Panc1 (cell line): ENCODE results near the gene GAR1.

Experiments used
- TCF7L2 ChIP-seq: IDR thresholded peaks from 2 replicates; pipeline ENCODE4 v1.6.1; 2011; ENCODE audit warnings: mild to moderate bottlenecking, low read depth, low read length, inconsistent platforms
- TF ChIP-seq, protein P1 (sequence below): fragments of 450-650 bp; IDR thresholded peaks from 2 replicates; pipeline ENCODE4 v1.5.1; 2017; ENCODE audit warnings: mild to moderate bottlenecking

DNA sequence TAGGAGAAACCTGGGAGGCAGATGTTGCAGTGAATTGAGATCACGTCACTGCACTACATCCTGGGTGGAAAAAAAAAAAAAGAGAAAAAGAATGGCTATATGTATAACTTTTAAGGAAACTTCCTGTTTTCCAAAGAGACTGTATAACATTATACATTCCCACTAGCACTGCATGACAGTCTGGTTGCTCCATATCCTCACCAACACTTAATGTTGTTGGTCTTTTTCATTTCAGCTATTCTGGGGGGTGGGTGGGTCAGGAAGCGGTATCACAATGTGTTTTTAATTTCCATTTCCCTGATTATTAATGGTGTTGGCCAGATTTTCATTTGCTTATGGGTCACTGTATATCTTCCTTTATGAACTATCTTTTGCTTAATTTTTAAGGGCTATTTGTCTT, 45.7 kb downstream of the GAR1 start:
- TF ChIP-seq, protein P1, sequence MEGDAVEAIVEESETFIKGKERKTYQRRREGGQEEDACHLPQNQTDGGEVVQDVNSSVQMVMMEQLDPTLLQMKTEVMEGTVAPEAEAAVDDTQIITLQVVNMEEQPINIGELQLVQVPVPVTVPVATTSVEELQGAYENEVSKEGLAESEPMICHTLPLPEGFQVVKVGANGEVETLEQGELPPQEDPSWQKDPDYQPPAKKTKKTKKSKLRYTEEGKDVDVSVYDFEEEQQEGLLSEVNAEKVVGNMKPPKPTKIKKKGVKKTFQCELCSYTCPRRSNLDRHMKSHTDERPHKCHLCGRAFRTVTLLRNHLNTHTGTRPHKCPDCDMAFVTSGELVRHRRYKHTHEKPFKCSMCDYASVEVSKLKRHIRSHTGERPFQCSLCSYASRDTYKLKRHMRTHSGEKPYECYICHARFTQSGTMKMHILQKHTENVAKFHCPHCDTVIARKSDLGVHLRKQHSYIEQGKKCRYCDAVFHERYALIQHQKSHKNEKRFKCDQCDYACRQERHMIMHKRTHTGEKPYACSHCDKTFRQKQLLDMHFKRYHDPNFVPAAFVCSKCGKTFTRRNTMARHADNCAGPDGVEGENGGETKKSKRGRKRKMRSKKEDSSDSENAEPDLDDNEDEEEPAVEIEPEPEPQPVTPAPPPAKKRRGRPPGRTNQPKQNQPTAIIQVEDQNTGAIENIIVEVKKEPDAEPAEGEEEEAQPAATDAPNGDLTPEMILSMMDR = no peak
- no peak for TF ChIP-seq TCF7L2
